GM21717 (cell line): ENCODE results near the gene G6PD.
"Not testable (repeated sequence)": the region's sequence is repeated elsewhere in the genome, so short reads cannot be mapped to it uniquely, and the experiment has no call there.

Experiments used
- ATAC-seq: cut with Tn5 transposase; IDR thresholded peaks from one replicate; pipeline ENCODE4 v1.9.1; 2021; ENCODE audit warnings: mild to moderate bottlenecking, moderate library complexity; ENCODE audit not compliant: unreplicated experiment

Gene G6PD

GRCh38 chrX:154546354-154547244 is at the start of gene G6PD:
TSS of gene G6PD (minus strand) at chrX:154546846. CDS start at chrX:154546155, 691 bp downstream.
- ATAC-seq: peak; percentile 43

GRCh38 chrX:154595559-154596249 is 49.1 kb upstream of the G6PD start:
- no peak for ATAC-seq

DNA sequence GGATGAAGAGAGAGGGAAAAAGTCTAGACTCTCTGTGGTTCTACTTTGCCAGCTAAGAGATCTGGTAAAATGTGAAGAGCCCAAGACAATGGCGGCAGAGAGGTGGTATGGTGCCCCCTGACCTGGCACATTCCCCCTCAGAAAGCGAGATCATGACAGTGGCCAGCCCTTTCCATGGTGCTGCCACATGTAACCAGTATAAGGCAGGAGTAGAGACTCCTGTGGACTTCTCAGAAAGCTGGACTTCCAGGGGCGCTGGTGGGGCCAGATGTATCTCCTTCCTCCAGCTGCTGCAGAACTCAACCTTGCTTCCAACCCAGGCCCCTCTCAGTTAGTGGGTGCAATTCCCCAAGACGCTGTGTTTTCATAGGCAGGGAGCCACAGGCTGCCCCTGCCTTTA is 47.8 kb upstream of the G6PD start:
- ATAC-seq: no peak

GRCh38 chrX:154593201-154593600 is 46.6 kb upstream of the G6PD start:
- ATAC-seq: no peak

DNA sequence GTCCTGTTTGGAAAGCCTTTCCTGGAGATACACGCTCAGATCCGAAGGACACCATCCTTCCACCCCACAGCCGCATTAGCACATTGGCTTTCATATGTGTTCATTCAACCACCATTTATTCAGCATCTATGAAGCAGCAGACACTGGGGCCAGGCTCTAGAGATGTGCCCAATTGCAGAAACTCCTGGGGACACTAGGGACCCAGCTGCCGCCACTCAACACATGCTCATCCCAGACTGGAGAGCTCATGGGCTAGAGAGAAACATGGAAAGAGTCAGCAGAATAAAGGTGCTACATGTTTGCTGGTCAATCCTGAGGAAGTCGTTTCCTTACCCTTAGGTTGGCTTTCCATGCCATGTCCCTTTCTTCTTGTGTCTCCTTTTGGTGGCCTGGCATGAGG is 45.9 kb upstream of the G6PD start:
- no peak for ATAC-seq

DNA sequence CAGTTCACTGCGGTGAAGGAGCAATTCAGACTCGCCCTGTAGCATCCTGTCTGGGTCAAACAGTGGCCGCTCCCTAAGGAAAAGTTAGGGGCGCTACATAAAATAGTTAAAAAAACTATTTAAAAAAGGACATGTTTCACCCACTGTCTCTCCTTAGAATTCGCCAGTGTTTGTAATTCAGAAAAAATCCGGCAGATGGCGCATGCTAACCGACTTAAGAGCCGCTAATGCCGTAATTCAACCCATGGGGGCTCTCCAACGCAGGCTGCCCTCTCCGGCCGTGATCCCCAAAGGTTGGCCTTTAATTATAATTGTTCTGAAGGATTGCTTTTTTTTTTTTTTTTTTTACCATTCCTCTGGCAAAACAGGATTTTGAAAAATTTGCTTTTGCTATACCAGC is 43.8 kb upstream of the G6PD start:
- not testable (repeated sequence) for ATAC-seq

GRCh38 chrX:154584585-154585183 is 38.0 kb upstream of the G6PD start, which contains the start of gene CTAG1A:
TSS of gene CTAG1A (plus strand) at chrX:154585133. CDS start at chrX:154585207, 74 bp downstream.
- ATAC-seq: not testable (repeated sequence)

- not testable (repeated sequence) for ATAC-seq
These were observed 36.3 kb upstream of the G6PD start for GRCh38 chrX:154582994-154583393.

GRCh38 chrX:154575076-154575475 is 28.4 kb upstream of the G6PD start:
- ATAC-seq: not testable (repeated sequence)

GRCh38 chrX:154573061-154573460 is 26.4 kb upstream of the G6PD start:
- not testable (repeated sequence) for ATAC-seq

DNA sequence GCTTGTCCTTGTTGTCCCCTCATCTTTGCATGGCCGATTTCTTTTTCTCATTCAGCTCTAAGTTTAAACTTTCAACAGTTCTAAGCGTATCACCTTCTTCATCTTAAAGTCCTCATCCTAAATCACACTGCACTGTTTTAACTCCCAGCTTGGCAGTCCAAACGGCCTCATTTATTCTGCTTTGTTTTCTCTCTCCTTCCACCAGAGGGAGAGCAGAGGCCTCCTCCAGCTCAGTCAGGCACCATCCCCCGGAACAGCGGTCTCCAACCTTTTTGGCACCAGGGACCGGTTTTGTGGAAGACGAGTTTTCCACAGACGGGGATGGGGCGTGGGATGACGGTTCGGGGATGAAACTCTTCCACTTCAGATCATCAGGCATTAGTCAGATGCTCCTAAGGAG is 23.7 kb upstream of the G6PD start:
- not testable (repeated sequence) for ATAC-seq

GRCh38 chrX:154562295-154562694 is 15.6 kb upstream of the G6PD start:
- ATAC-seq: not testable (repeated sequence)

DNA sequence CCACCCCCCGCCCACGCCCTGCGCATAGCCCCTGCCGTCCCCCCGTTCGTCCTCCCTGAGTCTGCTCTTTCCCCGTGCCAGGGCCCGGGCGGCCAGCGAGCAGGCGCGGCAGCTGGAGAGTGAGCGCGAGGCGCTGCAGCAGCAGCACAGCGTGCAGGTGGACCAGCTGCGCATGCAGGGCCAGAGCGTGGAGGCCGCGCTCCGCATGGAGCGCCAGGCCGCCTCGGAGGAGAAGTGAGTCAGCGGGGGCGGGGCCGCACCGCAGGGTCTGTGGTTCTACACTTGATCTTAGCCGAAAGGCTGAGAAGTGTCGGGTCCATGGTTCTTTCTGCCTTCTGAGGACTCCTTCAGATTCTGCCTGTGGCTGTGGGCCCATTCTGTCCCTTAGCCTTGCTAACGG is 13.7 kb upstream of the G6PD start:
- ATAC-seq: not testable (repeated sequence)

DNA sequence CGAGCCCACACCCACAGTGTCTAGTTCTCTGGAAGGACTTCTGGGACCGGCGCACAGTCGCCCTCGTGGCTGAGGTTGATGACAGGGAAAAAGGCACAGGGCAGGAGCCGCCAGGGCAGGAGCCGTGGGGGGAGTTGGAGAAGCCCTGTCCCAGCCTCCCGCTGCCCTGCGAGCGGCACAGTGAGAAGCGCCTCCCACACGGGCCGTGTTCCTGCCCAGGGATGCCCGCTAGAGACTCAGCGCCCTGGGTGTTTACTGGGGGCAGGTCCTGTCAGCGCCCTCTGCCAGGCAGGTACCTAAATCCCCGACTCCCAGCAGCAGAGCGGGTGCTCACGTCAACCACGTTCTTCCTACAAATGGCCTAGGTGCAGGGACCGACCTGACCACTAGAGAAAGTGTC is 12.2 kb upstream of the G6PD start:
- not testable (repeated sequence) for ATAC-seq

DNA sequence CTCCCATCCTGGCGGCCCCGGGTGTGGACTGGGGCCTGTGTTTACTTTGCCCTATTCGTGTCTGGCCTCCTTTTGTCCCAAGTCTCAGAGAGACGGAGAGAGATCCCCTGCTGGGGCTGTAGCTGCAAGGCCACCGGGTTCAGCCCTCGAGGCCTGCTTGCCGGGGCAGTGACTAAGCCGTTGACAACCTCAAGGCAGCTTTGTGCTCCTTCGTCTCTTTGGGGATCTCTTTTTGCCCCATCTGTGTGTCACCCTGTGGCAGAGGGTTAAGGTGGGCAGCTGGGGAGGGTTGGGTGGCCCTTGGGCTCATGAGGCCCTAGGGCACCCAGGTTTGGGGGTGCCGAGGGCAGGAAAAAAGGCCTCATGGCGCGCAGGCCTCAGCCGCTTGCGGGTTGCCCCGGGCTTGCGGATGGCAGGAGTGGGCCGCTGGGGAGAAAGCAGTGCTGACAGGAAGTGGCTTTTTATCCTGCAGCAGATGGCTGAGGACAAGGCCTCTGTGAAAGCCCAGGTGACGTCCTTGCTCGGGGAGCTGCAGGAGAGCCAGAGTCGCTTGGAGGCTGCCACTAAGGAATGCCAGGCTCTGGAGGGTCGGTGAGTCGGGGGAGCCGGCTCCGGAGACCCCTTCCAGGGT is 11.5 kb upstream of the G6PD start:
- not testable (repeated sequence) for ATAC-seq

DNA sequence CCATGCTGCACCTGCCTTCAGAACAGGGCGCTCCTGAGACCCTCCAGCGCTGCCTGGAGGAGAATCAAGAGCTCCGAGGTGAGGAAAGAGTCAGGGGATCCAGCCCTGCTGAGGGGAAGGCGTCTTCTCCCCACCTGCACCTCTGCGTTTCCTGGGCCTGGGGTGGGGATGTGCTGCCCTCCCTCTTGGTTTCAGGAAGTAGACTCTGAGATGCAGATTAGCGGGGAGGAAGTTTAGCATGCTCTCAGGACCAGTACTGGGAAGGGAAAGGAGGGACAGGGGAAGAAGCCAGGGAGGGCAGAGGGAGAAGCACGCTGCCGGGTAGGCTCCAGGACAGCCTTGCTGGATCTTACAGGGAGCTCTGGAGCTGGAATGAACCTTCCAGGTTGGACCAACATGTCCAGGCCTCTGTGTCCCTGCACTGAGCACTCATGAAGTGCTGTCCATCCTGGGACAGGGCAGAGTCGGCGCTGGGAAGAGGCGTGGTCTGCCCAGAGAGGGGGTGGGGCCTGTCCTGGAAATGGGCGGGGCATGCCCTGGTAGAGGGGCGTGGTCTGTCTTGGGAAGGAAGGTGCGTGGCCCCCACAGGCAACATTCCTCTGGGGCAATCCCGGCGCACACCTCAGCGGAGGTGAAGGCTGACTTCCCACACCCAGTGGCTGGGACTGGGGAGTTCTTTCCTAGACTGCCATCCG is 5.6 kb upstream of the G6PD start:
- not testable (repeated sequence) for ATAC-seq

DNA sequence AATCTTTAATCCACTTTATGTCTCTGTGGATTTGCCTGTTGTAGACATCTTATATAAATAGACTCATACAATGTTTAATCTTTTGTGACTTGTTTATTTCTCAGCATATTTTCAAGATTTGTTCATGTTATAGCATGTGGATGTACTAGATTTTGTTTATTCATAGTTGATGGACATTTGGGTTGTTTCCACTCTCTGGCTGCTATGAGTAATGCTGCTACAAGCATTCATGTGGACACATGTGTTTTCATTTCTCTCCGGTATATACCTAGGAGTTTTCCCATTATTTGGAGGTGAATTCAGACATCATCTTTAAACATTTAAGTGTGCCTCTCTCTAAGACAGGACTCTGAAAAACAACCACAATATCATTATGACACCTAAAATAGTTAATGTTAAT is 3.1 kb upstream of the G6PD start:
- no peak for ATAC-seq

- ATAC-seq: no peak
These were observed 1.3 kb upstream of the G6PD start for GRCh38 chrX:154548028-154548316.

- peak; percentile 73 for ATAC-seq
These were observed 790 bp upstream of the G6PD start, which contains the start of gene IKBKG for GRCh38 chrX:154547245-154548027. TSS of gene IKBKG (plus strand) at chrX:154547620. CDS start at chrX:154552003, 4,383 bp downstream.
